Measurements from ENCODE around the gene VPS41.

The VPS41 gene

GRCh38 chr7:38756521-38756920 lies 152.5 kb downstream of the VPS41 start:
- no peak for TF ChIP-seq JUND (IDR thresholded peaks at IDR 0.05; ENCODE audit: low read depth)
- DNase-seq (ENCODE audit: low read depth in 1 of 2, low spot score in 1 of 2), result no peak
- in situ Hi-C loops (cut with HindIII; ENCODE audit: low pct_unique_long_range_greater_than_20kb, low sequenced_read_pairs), result no loop called here

- DNase-seq (ENCODE audit: low read depth in 1 of 2, low spot score in 1 of 2), result no peak
- in situ Hi-C loops (cut with HindIII; ENCODE audit: low pct_unique_long_range_greater_than_20kb, low sequenced_read_pairs), result no loop called here
- no peak for TF ChIP-seq JUND (IDR thresholded peaks at IDR 0.05; ENCODE audit: low read depth)
These were observed 155.6 kb downstream of the VPS41 start for GRCh38 chr7:38753347-38753746.

- in situ Hi-C loops (cut with HindIII; ENCODE audit: low pct_unique_long_range_greater_than_20kb, low sequenced_read_pairs), result no loop called here
- no peak for DNase-seq (ENCODE audit: low read depth in 1 of 2, low spot score in 1 of 2)
- no peak for TF ChIP-seq JUND (IDR thresholded peaks at IDR 0.05; ENCODE audit: low read depth)
These were observed 157.6 kb downstream of the VPS41 start for GRCh38 chr7:38751416-38751815.

- no peak for TF ChIP-seq JUND (IDR thresholded peaks at IDR 0.05; ENCODE audit: low read depth)
- in situ Hi-C loops (cut with HindIII; ENCODE audit: low pct_unique_long_range_greater_than_20kb, low sequenced_read_pairs), result no loop called here
- peak in 1 of 2 experiments; percentile 67 for DNase-seq (ENCODE audit: low read depth in 1 of 2, low spot score in 1 of 2)
These were observed 160.9 kb downstream of the VPS41 start for GRCh38 chr7:38748056-38748610.

GRCh38 chr7:38746438-38746837 lies 162.6 kb downstream of the VPS41 start:
- no peak for TF ChIP-seq JUND (IDR thresholded peaks at IDR 0.05; ENCODE audit: low read depth)
- in situ Hi-C loops (cut with HindIII; ENCODE audit: low pct_unique_long_range_greater_than_20kb, low sequenced_read_pairs), result no loop called here
- no peak for DNase-seq (ENCODE audit: low read depth in 1 of 2, low spot score in 1 of 2)

GRCh38 chr7:38744746-38745145 lies 164.2 kb downstream of the VPS41 start:
- in situ Hi-C loops (cut with HindIII; ENCODE audit: low pct_unique_long_range_greater_than_20kb, low sequenced_read_pairs), result no loop called here
- no peak for DNase-seq (ENCODE audit: low read depth in 1 of 2, low spot score in 1 of 2)
- no peak for TF ChIP-seq JUND (IDR thresholded peaks at IDR 0.05; ENCODE audit: low read depth)

- TF ChIP-seq JUND (IDR thresholded peaks at IDR 0.05; ENCODE audit: low read depth), result no peak
- in situ Hi-C loops (cut with HindIII; ENCODE audit: low pct_unique_long_range_greater_than_20kb, low sequenced_read_pairs), result no loop called here
- no peak for DNase-seq (ENCODE audit: low read depth in 1 of 2, low spot score in 1 of 2)
These were observed 165.1 kb downstream of the VPS41 start for GRCh38 chr7:38743899-38744298.

GRCh38 chr7:38740041-38740440 lies 168.9 kb downstream of the VPS41 start:
- DNase-seq (ENCODE audit: low read depth in 1 of 2, low spot score in 1 of 2), result no peak
- TF ChIP-seq JUND (IDR thresholded peaks at IDR 0.05; ENCODE audit: low read depth), result no peak
- in situ Hi-C loops (cut with HindIII; ENCODE audit: low pct_unique_long_range_greater_than_20kb, low sequenced_read_pairs), result no loop called here

- no peak for DNase-seq (ENCODE audit: low read depth in 1 of 2, low spot score in 1 of 2)
- in situ Hi-C loops (cut with HindIII; ENCODE audit: low pct_unique_long_range_greater_than_20kb, low sequenced_read_pairs), result no loop called here
- TF ChIP-seq JUND (IDR thresholded peaks at IDR 0.05; ENCODE audit: low read depth), result no peak
These were observed 172.9 kb downstream of the VPS41 start for GRCh38 chr7:38736138-38736537.

GRCh38 chr7:38731215-38731614 lies 177.8 kb downstream of the VPS41 start:
- in situ Hi-C loops (cut with HindIII; ENCODE audit: low pct_unique_long_range_greater_than_20kb, low sequenced_read_pairs), result no loop called here
- TF ChIP-seq JUND (IDR thresholded peaks at IDR 0.05; ENCODE audit: low read depth), result no peak
- no peak for DNase-seq (ENCODE audit: low read depth in 1 of 2, low spot score in 1 of 2)

- TF ChIP-seq JUND (IDR thresholded peaks at IDR 0.05; ENCODE audit: low read depth), result no peak
- no peak for DNase-seq (ENCODE audit: low read depth in 1 of 2, low spot score in 1 of 2)
- in situ Hi-C loops (cut with HindIII; ENCODE audit: low pct_unique_long_range_greater_than_20kb, low sequenced_read_pairs), result no loop called here
These were observed 180.8 kb downstream of the VPS41 start for GRCh38 chr7:38728145-38728544.

DNA sequence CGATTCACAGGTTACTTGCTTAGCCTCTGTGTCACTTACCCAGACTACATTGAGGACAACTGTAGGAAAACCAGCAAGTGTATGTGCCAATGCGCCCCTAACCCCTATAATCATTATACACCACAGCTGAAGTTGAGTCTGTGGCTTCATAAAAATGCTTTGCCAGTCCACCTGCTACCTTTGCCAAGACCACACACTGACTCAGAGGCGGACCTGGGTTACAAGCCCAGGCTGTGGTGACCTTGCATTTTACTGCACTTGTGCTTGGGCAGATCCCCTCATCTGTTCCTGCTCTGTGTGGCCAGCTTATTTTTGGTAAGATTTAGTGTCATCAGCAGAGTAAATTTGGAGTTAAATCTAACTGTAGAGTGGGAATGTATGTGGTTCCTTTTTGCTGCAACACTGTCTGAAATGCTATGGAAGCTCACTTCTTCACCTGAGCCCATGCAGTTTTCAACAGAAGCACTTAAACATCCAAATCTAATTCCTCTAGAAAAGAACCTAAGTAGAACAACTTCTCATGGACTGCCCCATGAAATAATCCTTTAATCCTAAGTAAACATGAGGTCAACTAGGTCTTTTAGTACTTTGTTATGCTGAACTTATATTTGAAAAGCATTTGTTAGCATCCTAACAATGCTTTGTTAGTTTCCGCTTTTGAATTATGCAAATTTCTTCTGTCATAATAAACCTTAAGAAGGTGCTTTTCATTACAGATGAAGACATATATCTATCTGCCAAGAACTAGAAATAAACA lies 181.6 kb downstream of the VPS41 start:
- in situ Hi-C loops (cut with HindIII; ENCODE audit: low pct_unique_long_range_greater_than_20kb, low sequenced_read_pairs), result no loop called here
- no peak for TF ChIP-seq JUND (IDR thresholded peaks at IDR 0.05; ENCODE audit: low read depth)
- no peak for DNase-seq (ENCODE audit: low read depth in 1 of 2, low spot score in 1 of 2)

DNA sequence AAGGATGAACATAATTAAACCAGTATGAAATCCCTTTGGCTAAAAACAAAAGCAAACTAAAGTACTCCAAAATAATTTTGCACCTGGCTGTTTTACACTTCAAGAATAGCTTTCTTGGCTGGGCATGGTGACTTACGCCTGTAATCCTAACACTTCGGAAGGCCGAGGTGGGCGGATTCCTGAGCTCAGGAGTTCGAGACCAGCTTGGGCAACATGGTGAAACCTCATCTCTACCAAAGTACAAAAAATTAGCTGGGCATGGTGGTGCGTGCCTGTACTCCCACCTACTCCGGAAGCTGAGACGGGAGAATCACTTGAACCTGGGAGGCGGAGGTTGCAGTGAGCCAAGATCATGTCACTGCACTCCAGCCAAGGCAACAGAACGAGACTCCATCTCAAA lies 185.7 kb downstream of the VPS41 start:
- in situ Hi-C loops (cut with HindIII; ENCODE audit: low pct_unique_long_range_greater_than_20kb, low sequenced_read_pairs), result no loop called here
- no peak for DNase-seq (ENCODE audit: low read depth in 1 of 2, low spot score in 1 of 2)
- TF ChIP-seq JUND (IDR thresholded peaks at IDR 0.05; ENCODE audit: low read depth), result no peak

GRCh38 chr7:38716397-38716796 lies 192.6 kb downstream of the VPS41 start:
- DNase-seq (ENCODE audit: low read depth in 1 of 2, low spot score in 1 of 2), result no peak
- TF ChIP-seq JUND (IDR thresholded peaks at IDR 0.05; ENCODE audit: low read depth), result no peak
- in situ Hi-C loops (cut with HindIII; ENCODE audit: low pct_unique_long_range_greater_than_20kb, low sequenced_read_pairs), result no loop called here

Data from T47D (cell line).